ENCODE measurements around the gene LRRC34.
A peak's percentile ranks its signal among the peaks of the same experiment; 100 is the strongest.

The LRRC34 gene

GRCh38 chr3:169835533-169835932 is 22.8 kb upstream of the LRRC34 start:
- Mint-ChIP-seq H3K36me3 (ENCODE audit: low read depth) (no peaks in the 10 kb centered on the region), H3K27ac (no peak overlapping the region), H3K9me3 (no peaks in the 10 kb centered on the region), H3K4me1 (ENCODE audit: low read depth) (no peaks in the 10 kb centered on the region), H3K4me3 (no peak overlapping the region), H3K27me3 (peaks cover 12% of the 10 kb centered on the region)
- no peak for DNase-seq

GRCh38 chr3:169827712-169828111 is 15.0 kb upstream of the LRRC34 start:
- DNase-seq, result no peak
- no peak overlapping the region for H3K27ac Mint-ChIP-seq
- peaks cover 10% of the 10 kb centered on the region for H3K27me3 Mint-ChIP-seq
- no peaks in the 10 kb centered on the region for H3K36me3 Mint-ChIP-seq (ENCODE audit: low read depth)
- H3K9me3 Mint-ChIP-seq, result no peaks in the 10 kb centered on the region
- H3K4me1 Mint-ChIP-seq (ENCODE audit: low read depth), result peaks cover 9% of the 10 kb centered on the region
- H3K4me3 Mint-ChIP-seq, result no peak overlapping the region

- Mint-ChIP-seq H3K9me3 (no peaks in the 10 kb centered on the region), H3K4me3 (no peak overlapping the region), H3K27me3 (peaks cover 10% of the 10 kb centered on the region), H3K36me3 (ENCODE audit: low read depth) (no peaks in the 10 kb centered on the region), H3K27ac (no peak overlapping the region), H3K4me1 (ENCODE audit: low read depth) (peaks cover 9% of the 10 kb centered on the region)
- no peak for DNase-seq
These were observed 12.6 kb upstream of the LRRC34 start for GRCh38 chr3:169825316-169825715.

- DNase-seq, result no peak
- H3K27ac Mint-ChIP-seq, result no peak overlapping the region
- peaks cover 17% of the 10 kb centered on the region for H3K27me3 Mint-ChIP-seq
- H3K4me1 Mint-ChIP-seq (ENCODE audit: low read depth), result no peaks in the 10 kb centered on the region
- H3K9me3 Mint-ChIP-seq, result no peaks in the 10 kb centered on the region
- H3K36me3 Mint-ChIP-seq (ENCODE audit: low read depth), result no peaks in the 10 kb centered on the region
- no peak overlapping the region for H3K4me3 Mint-ChIP-seq
These were observed 10.3 kb upstream of the LRRC34 start for GRCh38 chr3:169822983-169823382.

GRCh38 chr3:169822540-169822939 is 9.8 kb upstream of the LRRC34 start:
- DNase-seq, result no peak
- H3K36me3 Mint-ChIP-seq (ENCODE audit: low read depth), result no peaks in the 10 kb centered on the region
- H3K4me3 Mint-ChIP-seq, result no peak overlapping the region
- H3K9me3 Mint-ChIP-seq, result no peaks in the 10 kb centered on the region
- peaks cover 17% of the 10 kb centered on the region for H3K27me3 Mint-ChIP-seq
- H3K4me1 Mint-ChIP-seq (ENCODE audit: low read depth), result no peaks in the 10 kb centered on the region
- no peak overlapping the region for H3K27ac Mint-ChIP-seq

- H3K9me3 Mint-ChIP-seq, result no peaks in the 10 kb centered on the region
- H3K4me3 Mint-ChIP-seq, result no peak overlapping the region
- H3K36me3 Mint-ChIP-seq (ENCODE audit: low read depth), result no peaks in the 10 kb centered on the region
- no peaks in the 10 kb centered on the region for H3K4me1 Mint-ChIP-seq (ENCODE audit: low read depth)
- DNase-seq, result no peak
- peaks cover 17% of the 10 kb centered on the region for H3K27me3 Mint-ChIP-seq
- H3K27ac Mint-ChIP-seq, result no peak overlapping the region
These were observed 9.4 kb upstream of the LRRC34 start for GRCh38 chr3:169822091-169822490.

- H3K9me3 Mint-ChIP-seq, result peaks cover 7% of the 10 kb centered on the region
- DNase-seq, result no peak
- no peak overlapping the region for H3K4me3 Mint-ChIP-seq
- peaks cover 11% of the 10 kb centered on the region for H3K4me1 Mint-ChIP-seq (ENCODE audit: low read depth)
- no peak overlapping the region for H3K27ac Mint-ChIP-seq
- H3K27me3 Mint-ChIP-seq, result peaks cover 14% of the 10 kb centered on the region
- no peaks in the 10 kb centered on the region for H3K36me3 Mint-ChIP-seq (ENCODE audit: low read depth)
These were observed 5.6 kb upstream of the LRRC34 start for GRCh38 chr3:169818316-169818715.

- Mint-ChIP-seq H3K27ac (no peak overlapping the region), H3K4me3 (no peak overlapping the region), H3K27me3 (peaks cover 7% of the 10 kb centered on the region), H3K9me3 (peaks cover 7% of the 10 kb centered on the region), H3K4me1 (ENCODE audit: low read depth) (peaks cover 26% of the 10 kb centered on the region), H3K36me3 (ENCODE audit: low read depth) (no peaks in the 10 kb centered on the region)
- DNase-seq, result no peak
These were observed 3.0 kb upstream of the LRRC34 start for GRCh38 chr3:169815590-169816150.

GRCh38 chr3:169813757-169814517 is 1.2 kb upstream of the LRRC34 start:
- Mint-ChIP-seq H3K36me3 (ENCODE audit: low read depth) (no peaks in the 10 kb centered on the region), H3K27me3 (peaks cover 4% of the 10 kb centered on the region), H3K27ac (peak overlapping the region; percentile 85), H3K4me1 (ENCODE audit: low read depth) (peaks cover 29% of the 10 kb centered on the region), H3K9me3 (peaks cover 7% of the 10 kb centered on the region), H3K4me3 (peak overlapping the region; percentile 72)
- peak; percentile 78 for DNase-seq

GRCh38 chr3:169813278-169813677 is 574 bp upstream of the LRRC34 start:
- peaks cover 29% of the 10 kb centered on the region for H3K4me1 Mint-ChIP-seq (ENCODE audit: low read depth)
- H3K27me3 Mint-ChIP-seq, result peaks cover 3% of the 10 kb centered on the region
- peak overlapping the region; percentile 85 for H3K27ac Mint-ChIP-seq
- peak overlapping the region; percentile 72 for H3K4me3 Mint-ChIP-seq
- no peaks in the 10 kb centered on the region for H3K36me3 Mint-ChIP-seq (ENCODE audit: low read depth)
- no peak for DNase-seq
- H3K9me3 Mint-ChIP-seq, result peaks cover 7% of the 10 kb centered on the region

- Mint-ChIP-seq H3K27ac (peak overlapping the region; percentile 76), H3K27me3 (no peaks in the 10 kb centered on the region), H3K4me3 (peak overlapping the region; percentile 72), H3K9me3 (peaks cover 7% of the 10 kb centered on the region), H3K36me3 (ENCODE audit: low read depth) (no peaks in the 10 kb centered on the region), H3K4me1 (ENCODE audit: low read depth) (peaks cover 29% of the 10 kb centered on the region)
- no peak for DNase-seq
These were observed 923 bp downstream of the LRRC34 start for GRCh38 chr3:169811631-169812331.

GRCh38 chr3:169809230-169809795 is 3.4 kb downstream of the LRRC34 start:
- Mint-ChIP-seq H3K27me3 (no peaks in the 10 kb centered on the region), H3K4me1 (ENCODE audit: low read depth) (peaks cover 28% of the 10 kb centered on the region), H3K27ac (no peak overlapping the region), H3K4me3 (no peak overlapping the region), H3K9me3 (no peaks in the 10 kb centered on the region), H3K36me3 (ENCODE audit: low read depth) (no peaks in the 10 kb centered on the region)
- DNase-seq, result no peak

- no peak overlapping the region for H3K27ac Mint-ChIP-seq
- peaks cover 5% of the 10 kb centered on the region for H3K4me1 Mint-ChIP-seq (ENCODE audit: low read depth)
- H3K27me3 Mint-ChIP-seq, result no peaks in the 10 kb centered on the region
- no peaks in the 10 kb centered on the region for H3K36me3 Mint-ChIP-seq (ENCODE audit: low read depth)
- DNase-seq, result no peak
- H3K4me3 Mint-ChIP-seq, result no peak overlapping the region
- no peaks in the 10 kb centered on the region for H3K9me3 Mint-ChIP-seq
These were observed 8.0 kb downstream of the LRRC34 start for GRCh38 chr3:169804681-169805080.

- Mint-ChIP-seq H3K27me3 (no peaks in the 10 kb centered on the region), H3K27ac (no peak overlapping the region), H3K4me3 (no peak overlapping the region), H3K9me3 (no peaks in the 10 kb centered on the region), H3K36me3 (ENCODE audit: low read depth) (peaks cover 61% of the 10 kb centered on the region), H3K4me1 (ENCODE audit: low read depth) (peaks cover 10% of the 10 kb centered on the region)
- no peak for DNase-seq
These were observed 20.3 kb downstream of the LRRC34 start for GRCh38 chr3:169792359-169792758.

Measured in activated T-cell treated with anti-CD3 and anti-CD28 coated beads, Interleukin-2, amount 50 U/mL, for 24 hours (primary cell).